K562 (cell line): ENCODE results near the gene ANKRD23. TPM values are rescaled to one million over a fixed set of nuclear protein-coding genes. Genes with fewer than 3 reads are reported as not detected.

Experiments
- BRCA1 ChIP-seq, 2 experiments: fragments of 450-650 bp in 1 of 2; sonication (generic) in 1 of 2; formaldehyde crosslinking in 1 of 2; IDR thresholded peaks; 2 replicates each; pipeline versions ENCODE4 v1.5.0 to v1.6.1; 2017 to 2020; ENCODE audit warnings: mild to moderate bottlenecking in 1 of 2, missing genetic modification reagents in 1 of 2
- GTF2E2 ChIP-seq: fragments of 200-800 bp; sonication (Bioruptor generic); IDR thresholded peaks from 2 replicates; pipeline ENCODE4 v1.6.1; 2016; ENCODE audit warnings: missing genetic modification characterization, missing compliant biosample characterization
- KAT8 ChIP-seq: fragments of 450-650 bp; IDR thresholded peaks from 2 replicates; pipeline ENCODE4 v1.6.1; 2016; ENCODE audit warnings: low read depth, mild to moderate bottlenecking
- NFE2L1 ChIP-seq: fragments of 450-650 bp; IDR thresholded peaks from 2 replicates; pipeline ENCODE4 v1.6.1; 2016; ENCODE audit warnings: missing genetic modification characterization, low read depth, mild to moderate bottlenecking, missing compliant biosample characterization, moderate library complexity, borderline replicate concordance
- PHF8 ChIP-seq: fragments of 200-600 bp; sonication (generic); IDR thresholded peaks from 2 replicates; pipeline ENCODE4 v1.6.1; 2012; ENCODE audit warnings: mixed run types, mild to moderate bottlenecking, inconsistent platforms, low read length, moderate library complexity, borderline replicate concordance
- ZNF75A ChIP-seq: fragments of 450-650 bp; formaldehyde crosslinking; IDR thresholded peaks from 2 replicates; pipeline ENCODE4 v1.4.0; 2020; ENCODE audit warnings: mild to moderate bottlenecking
- polyA plus RNA-seq, 8 experiments: library from polyadenylated mRNA; depleted of rRNA in 4 of 8; stranded (reverse) in 5 of 8; unstranded in 3 of 8; fragments of >200 nt; fragmentation: Nextera tagmentation in 2 of 8; fragmentation: Illumina TruSeq in 1 of 8; extraction: Ambion mirVana in 2 of 8; extraction: Trizol in 1 of 8; gene quantifications; 2 replicates each; pipeline versions ENCODE4 v1.2.1 to v1.2.3, GENCODE V29; 2011 to 2014; ENCODE audit warnings: inconsistent platforms in 1 of 8, missing spikeins in 1 of 8
- total RNA-seq, 7 experiments: library from RNA; depleted of rRNA in 6 of 7; stranded (reverse); fragments of >200 nt in 6 of 7; fragmentation: Illumina TruSeq in 2 of 7; extraction: Trizol in 2 of 7; gene quantifications; 2 replicates each; pipeline versions ENCODE4 v1.2.1 to v1.2.3, GENCODE V29; 2011 to 2021; ENCODE audit warnings: low replicate concordance in 1 of 7
- TF ChIP-seq, protein P1 (sequence below), 2 experiments: IDR thresholded peaks in 1 of 2; conservative IDR thresholded peaks in 1 of 2; 2 replicates each; pipeline ENCODE4 v1.6.1; 2016; ENCODE audit warnings: low read depth in 2 of 2, mild to moderate bottlenecking in 1 of 2, missing compliant biosample characterization in 1 of 2, missing genetic modification characterization in 1 of 2, moderate library complexity in 1 of 2

ANKRD23 gene
- total and polyA plus RNA-seq, 9 of the 15 experiments (the other 6 are each of a cell fraction or from before 2014, with no cell fraction given) = 0.32 to 4.8 (median 2.8) TPM

DNA sequence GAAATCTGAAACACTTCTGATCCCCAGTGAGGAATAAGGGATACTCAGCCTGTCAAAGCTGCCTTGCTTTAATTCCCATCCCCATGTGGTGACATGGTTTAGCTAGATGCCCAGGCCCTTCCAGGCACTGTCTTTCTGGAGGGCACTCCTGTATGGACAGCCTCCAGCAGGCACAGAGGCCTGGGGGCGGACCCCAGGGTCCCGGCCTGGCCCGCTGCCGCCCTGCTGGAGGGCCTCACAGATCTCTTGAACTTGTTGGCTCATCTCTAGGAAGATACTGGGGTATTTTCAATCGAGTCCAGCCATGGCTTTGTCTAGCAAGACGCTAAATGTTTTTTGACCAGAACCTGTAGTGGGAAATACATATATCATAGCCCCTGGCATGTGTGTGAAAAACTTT, 48.7 kb downstream of the ANKRD23 start (continued):
- TF ChIP-seq, protein P1, sequence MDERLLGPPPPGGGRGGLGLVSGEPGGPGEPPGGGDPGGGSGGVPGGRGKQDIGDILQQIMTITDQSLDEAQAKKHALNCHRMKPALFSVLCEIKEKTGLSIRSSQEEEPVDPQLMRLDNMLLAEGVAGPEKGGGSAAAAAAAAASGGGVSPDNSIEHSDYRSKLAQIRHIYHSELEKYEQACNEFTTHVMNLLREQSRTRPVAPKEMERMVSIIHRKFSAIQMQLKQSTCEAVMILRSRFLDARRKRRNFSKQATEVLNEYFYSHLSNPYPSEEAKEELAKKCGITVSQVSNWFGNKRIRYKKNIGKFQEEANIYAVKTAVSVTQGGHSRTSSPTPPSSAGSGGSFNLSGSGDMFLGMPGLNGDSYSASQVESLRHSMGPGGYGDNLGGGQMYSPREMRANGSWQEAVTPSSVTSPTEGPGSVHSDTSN (CRISPR knock-in tag; IDR thresholded peaks at IDR 0.05; ENCODE audit: low read depth) = no peak
- TF ChIP-seq, protein P1 (tag; conservative IDR thresholded peaks at IDR 0.05; ENCODE audit: low read depth) = no peak
- TF ChIP-seq NFE2L1 (tag) (no peak), KAT8 (no peak), GTF2E2 (tag) (no peak), PHF8 (no peak), ZNF75A (CRISPR knock-in tag) (no peak), BRCA1 (IDR thresholded peaks at IDR 0.05) (no peak), BRCA1 (CRISPR knock-in tag; IDR thresholded peaks at IDR 0.05) (no peak)
